Upper lobe of right lung (tissue), 1 donor: ENCODE measurements around the gene SRBD1. TPM values are rescaled to one million over a fixed set of nuclear protein-coding genes. Genes with fewer than 3 reads are reported as not detected.

Experiments
- ATAC-seq: fragments of 200-7000 bp; cut with Tn5 transposase; one replicate; pipeline ENCODE4 v1.9.1; 2020; ENCODE audit warnings: mild to moderate bottlenecking, moderate library complexity
- DNase-seq: peaks from one replicate; pipeline ENCODE4 v3.0.0-alpha.2; 2020
- H3K27ac ChIP-seq: fragments of 200-600 bp; one replicate; pipeline ENCODE4 v1.8.0; 2022
- H3K27me3 ChIP-seq: fragments of 200-600 bp; one replicate; pipeline ENCODE4 v1.8.0; 2022; ENCODE audit warnings: mild to moderate bottlenecking
- H3K36me3 ChIP-seq: fragments of 200-600 bp; one replicate; pipeline ENCODE4 v1.8.0; 2022
- H3K4me1 ChIP-seq: fragments of 200-600 bp; one replicate; pipeline ENCODE4 v1.8.0; 2022
- H3K4me3 ChIP-seq: fragments of 200-600 bp; one replicate; pipeline ENCODE4 v1.8.0; 2022; ENCODE audit warnings: mild to moderate bottlenecking
- H3K9me3 ChIP-seq: fragments of 200-600 bp; one replicate; pipeline ENCODE4 v1.8.0; 2022
- CTCF ChIP-seq: fragments of 200-600 bp; IDR thresholded peaks from one replicate; pipeline ENCODE4 v1.8.0; 2022; ENCODE audit warnings: antibody characterized with exemption
- intact Hi-C: fragments of 100-400 bp; cut with DNase I; formaldehyde crosslinking; loops from one replicate; pipeline ENCODE4 v1.11.0; 2022
- total RNA-seq: library from RNA; stranded (reverse); fragmentation: NEBNext Ultra II Directional; extraction: Animal tissue kit (Norgen Biotek cat#: 25700); gene quantifications from one replicate; pipeline ENCODE4 v1.2.1, GENCODE V29; 2021
- donor health status: DM: no; HTN: yes; CAD: no; lungs with severe emphysema.

SRBD1 gene
- total RNA-seq, 1 donor from 2014 or later: 19.2 TPM

- no peaks in the 10 kb centered on the region for H3K27me3 ChIP-seq
- H3K36me3 ChIP-seq: no peaks in the 10 kb centered on the region
- intact Hi-C loops: no loop called here
- no peak overlapping the region for H3K4me3 ChIP-seq
- H3K4me1 ChIP-seq: peaks cover 19% of the 10 kb centered on the region
- DNase-seq: no peak
- no peak for ATAC-seq
- no peaks in the 10 kb centered on the region for H3K9me3 ChIP-seq
- H3K27ac ChIP-seq: no peak overlapping the region
- no peak for TF ChIP-seq CTCF
These were observed 37.0 kb upstream of the SRBD1 start for GRCh38 chr2:45647986-45648520.

GRCh38 chr2:45647356-45647755, 36.3 kb upstream of the SRBD1 start:
- peaks cover 12% of the 10 kb centered on the region for H3K4me1 ChIP-seq
- ATAC-seq: no peak
- intact Hi-C loops: no loop called here
- TF ChIP-seq CTCF: no peak
- no peak overlapping the region for H3K4me3 ChIP-seq
- H3K27ac ChIP-seq: no peak overlapping the region
- no peaks in the 10 kb centered on the region for H3K36me3 ChIP-seq
- no peaks in the 10 kb centered on the region for H3K9me3 ChIP-seq
- H3K27me3 ChIP-seq: no peaks in the 10 kb centered on the region
- no peak for DNase-seq

- Histone ChIP-seq H3K4me1 (peaks cover 11% of the 10 kb centered on the region), H3K9me3 (no peaks in the 10 kb centered on the region), H3K36me3 (no peaks in the 10 kb centered on the region), H3K27me3 (no peaks in the 10 kb centered on the region), H3K4me3 (no peak overlapping the region), H3K27ac (no peak overlapping the region)
- no peak for TF ChIP-seq CTCF
- intact Hi-C loops: no loop called here
- DNase-seq: no peak
- ATAC-seq: no peak
These were observed 35.2 kb upstream of the SRBD1 start for GRCh38 chr2:45646289-45646688.

- H3K4me3 ChIP-seq: peak overlapping the region; percentile 58
- H3K27me3 ChIP-seq: no peaks in the 10 kb centered on the region
- no peaks in the 10 kb centered on the region for H3K9me3 ChIP-seq
- TF ChIP-seq CTCF: peak; percentile 94
- peaks cover 2% of the 10 kb centered on the region for H3K4me1 ChIP-seq
- H3K27ac ChIP-seq: no peak overlapping the region
- ATAC-seq (peak; percentile 99), DNase-seq (peak; percentile 88)
- H3K36me3 ChIP-seq: no peaks in the 10 kb centered on the region
- intact Hi-C loops: loop anchor here (5.0 kb wide), 1 partner anchor 283 kb away; no protein-coding TSS in a partner anchor
These were observed 32.8 kb upstream of the SRBD1 start for GRCh38 chr2:45643543-45644542.

- Histone ChIP-seq H3K36me3 (no peaks in the 10 kb centered on the region), H3K4me1 (no peaks in the 10 kb centered on the region), H3K9me3 (no peaks in the 10 kb centered on the region), H3K27ac (no peak overlapping the region), H3K27me3 (no peaks in the 10 kb centered on the region), H3K4me3 (peak overlapping the region; percentile 58)
- ATAC-seq (peak; percentile 6), DNase-seq (no peak)
- no peak for TF ChIP-seq CTCF
- intact Hi-C loops: loop anchor here (5.0 kb wide), 1 partner anchor 284 kb away; no protein-coding TSS in a partner anchor
These were observed 32.0 kb upstream of the SRBD1 start for GRCh38 chr2:45643095-45643494.
